ENCODE measurements around the gene PDE5A.
A peak's percentile ranks its signal among the peaks of the same experiment; 100 is the strongest.
"Not testable (repeated sequence)": the region's sequence is repeated elsewhere in the genome, so short reads cannot be mapped to it uniquely, and the experiment has no call there.

Gene PDE5A

DNA sequence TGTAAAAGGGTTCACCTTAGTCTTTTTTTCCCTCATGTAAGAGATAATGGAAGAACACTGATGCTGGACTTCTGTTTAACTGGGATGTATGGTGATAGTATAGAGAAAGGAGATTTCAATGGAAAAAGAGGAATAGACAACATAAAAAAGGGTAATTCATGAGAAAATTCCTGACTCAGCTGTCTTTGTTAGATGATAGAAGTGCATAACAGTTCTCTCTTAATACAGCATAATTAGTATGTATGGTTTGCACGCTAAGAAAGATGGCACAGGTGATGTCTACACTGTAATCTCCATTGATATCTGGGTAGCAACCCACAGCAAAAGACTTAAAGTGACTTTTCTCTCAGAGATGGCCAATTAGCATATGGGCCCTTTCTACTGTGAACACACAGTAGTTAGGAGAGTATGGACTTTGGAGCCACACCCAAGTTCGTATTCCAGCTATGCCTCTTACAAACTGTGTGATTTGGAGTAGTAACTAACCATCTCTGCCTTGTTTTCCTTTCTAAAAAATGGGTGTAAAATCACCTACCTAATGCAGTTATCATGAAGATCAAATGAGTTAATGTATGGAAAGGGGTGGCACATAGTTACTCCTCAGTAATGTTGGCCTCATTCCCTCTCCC is 149.3 kb downstream of the PDE5A start:
- H3K4me3 ChIP-seq (ENCODE audit: low read depth, low read length): no peak overlapping the region
- DNase-seq (ENCODE audit: low read depth): no peak
- TF ChIP-seq, protein P1, sequence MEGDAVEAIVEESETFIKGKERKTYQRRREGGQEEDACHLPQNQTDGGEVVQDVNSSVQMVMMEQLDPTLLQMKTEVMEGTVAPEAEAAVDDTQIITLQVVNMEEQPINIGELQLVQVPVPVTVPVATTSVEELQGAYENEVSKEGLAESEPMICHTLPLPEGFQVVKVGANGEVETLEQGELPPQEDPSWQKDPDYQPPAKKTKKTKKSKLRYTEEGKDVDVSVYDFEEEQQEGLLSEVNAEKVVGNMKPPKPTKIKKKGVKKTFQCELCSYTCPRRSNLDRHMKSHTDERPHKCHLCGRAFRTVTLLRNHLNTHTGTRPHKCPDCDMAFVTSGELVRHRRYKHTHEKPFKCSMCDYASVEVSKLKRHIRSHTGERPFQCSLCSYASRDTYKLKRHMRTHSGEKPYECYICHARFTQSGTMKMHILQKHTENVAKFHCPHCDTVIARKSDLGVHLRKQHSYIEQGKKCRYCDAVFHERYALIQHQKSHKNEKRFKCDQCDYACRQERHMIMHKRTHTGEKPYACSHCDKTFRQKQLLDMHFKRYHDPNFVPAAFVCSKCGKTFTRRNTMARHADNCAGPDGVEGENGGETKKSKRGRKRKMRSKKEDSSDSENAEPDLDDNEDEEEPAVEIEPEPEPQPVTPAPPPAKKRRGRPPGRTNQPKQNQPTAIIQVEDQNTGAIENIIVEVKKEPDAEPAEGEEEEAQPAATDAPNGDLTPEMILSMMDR (IDR thresholded peaks at IDR 0.05; ENCODE audit: low read depth, low read length, missing control alignments): no peak
- in situ Hi-C loops (cut with HindIII; ENCODE audit: low sequenced_read_pairs): no loop called here

- in situ Hi-C loops (cut with HindIII; ENCODE audit: low sequenced_read_pairs): no loop called here
- H3K4me3 ChIP-seq (ENCODE audit: low read depth, low read length): no peak overlapping the region
- DNase-seq (ENCODE audit: low read depth): no peak
- TF ChIP-seq, protein P1 (IDR thresholded peaks at IDR 0.05; ENCODE audit: low read depth, low read length, missing control alignments): no peak
These were observed 150.0 kb downstream of the PDE5A start for GRCh38 chr4:119478446-119479179.

DNA sequence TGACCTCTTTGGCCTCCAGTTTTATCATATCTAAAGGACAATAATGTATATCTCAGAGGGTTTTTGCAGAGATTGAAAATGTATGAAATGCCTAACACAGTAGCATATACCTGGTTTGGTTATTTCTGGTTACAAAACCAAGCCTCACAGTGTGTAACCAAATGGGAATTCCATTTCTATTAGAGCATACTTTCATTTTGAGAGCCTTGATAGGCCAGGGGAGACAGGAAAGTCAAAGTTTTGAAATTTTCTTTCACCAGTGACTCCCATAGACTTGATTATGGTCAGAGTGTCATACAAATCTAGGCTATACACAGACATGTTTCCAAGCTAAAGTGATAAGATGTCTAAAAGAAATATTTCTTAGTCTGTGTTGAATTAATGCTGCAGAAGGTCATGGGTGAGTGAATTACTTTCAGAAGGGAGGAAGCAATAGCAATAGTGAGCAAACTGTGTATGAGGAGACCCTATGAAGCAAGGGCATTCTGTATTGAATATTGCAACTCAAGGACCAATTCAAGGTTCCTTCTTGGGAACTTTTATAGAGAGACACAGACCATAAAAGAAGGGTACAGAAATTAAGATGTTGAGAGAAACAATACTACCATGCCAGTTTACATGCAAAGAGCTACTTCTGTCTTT is 151.1 kb downstream of the PDE5A start:
- DNase-seq (ENCODE audit: low read depth): no peak
- TF ChIP-seq, protein P1 (IDR thresholded peaks at IDR 0.05; ENCODE audit: low read depth, low read length, missing control alignments): no peak
- in situ Hi-C loops (cut with HindIII; ENCODE audit: low sequenced_read_pairs): no loop called here
- H3K4me3 ChIP-seq (ENCODE audit: low read depth, low read length): no peak overlapping the region

- in situ Hi-C loops (cut with HindIII; ENCODE audit: low sequenced_read_pairs): no loop called here
- no peak for DNase-seq (ENCODE audit: low read depth)
- H3K4me3 ChIP-seq (ENCODE audit: low read depth, low read length): no peak overlapping the region
- TF ChIP-seq, protein P1 (IDR thresholded peaks at IDR 0.05; ENCODE audit: low read depth, low read length, missing control alignments): no peak
These were observed 157.3 kb downstream of the PDE5A start for GRCh38 chr4:119471259-119471658.

DNA sequence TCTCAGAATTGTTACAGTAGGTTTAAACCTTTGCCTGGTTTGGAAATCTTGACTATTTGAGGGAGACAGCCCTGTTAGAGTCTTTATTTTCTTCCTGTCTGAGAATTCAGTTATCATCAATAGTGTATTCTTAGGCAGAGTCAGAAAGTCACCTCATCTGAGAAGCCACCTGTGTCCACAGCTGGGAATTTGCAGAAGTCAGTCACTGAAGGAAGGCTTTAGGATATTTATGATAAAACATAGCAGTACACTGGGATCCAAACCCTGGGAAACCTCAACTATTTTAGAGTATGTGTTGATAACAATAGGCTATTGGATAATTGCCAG is 157.9 kb downstream of the PDE5A start:
- DNase-seq (ENCODE audit: low read depth); in situ Hi-C loops (cut with HindIII; ENCODE audit: low sequenced_read_pairs); H3K4me3 ChIP-seq (ENCODE audit: low read depth, low read length): not testable (repeated sequence)

GRCh38 chr4:119470021-119470736 is 158.4 kb downstream of the PDE5A start:
- H3K4me3 ChIP-seq (ENCODE audit: low read depth, low read length); in situ Hi-C loops (cut with HindIII; ENCODE audit: low sequenced_read_pairs): not testable (repeated sequence)
- peak; percentile 31 for DNase-seq (ENCODE audit: low read depth)

- in situ Hi-C loops (cut with HindIII; ENCODE audit: low sequenced_read_pairs); H3K4me3 ChIP-seq (ENCODE audit: low read depth, low read length); DNase-seq (ENCODE audit: low read depth): not testable (repeated sequence)
These were observed 159.6 kb downstream of the PDE5A start for GRCh38 chr4:119469039-119469438.

DNA sequence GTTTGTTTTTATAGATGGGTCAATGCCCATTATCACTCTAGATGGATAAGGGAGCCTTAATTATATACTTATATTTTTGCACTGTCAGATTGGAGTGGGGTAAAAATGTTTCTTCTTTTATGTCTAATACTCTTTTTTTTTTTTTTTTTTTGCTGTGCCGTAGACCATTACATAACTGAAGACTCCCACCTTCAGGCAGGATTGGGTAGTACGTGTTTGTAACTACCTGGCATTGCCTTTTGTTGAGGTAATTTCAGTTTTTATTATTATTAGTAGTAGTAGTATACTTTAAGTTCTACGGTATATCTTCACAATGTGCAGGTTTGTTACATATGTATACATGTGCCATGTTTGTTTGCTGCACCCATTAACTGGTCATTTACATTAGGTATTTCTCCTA is 165.9 kb downstream of the PDE5A start:
- DNase-seq (ENCODE audit: low read depth); in situ Hi-C loops (cut with HindIII; ENCODE audit: low sequenced_read_pairs); H3K4me3 ChIP-seq (ENCODE audit: low read depth, low read length): not testable (repeated sequence)

GRCh38 chr4:119455734-119456133 is 172.9 kb downstream of the PDE5A start:
- in situ Hi-C loops (cut with HindIII; ENCODE audit: low sequenced_read_pairs); DNase-seq (ENCODE audit: low read depth): not testable (repeated sequence)
- peak overlapping the region; percentile 33 for H3K4me3 ChIP-seq (ENCODE audit: low read depth, low read length)
